CD4-positive, alpha-beta T cell treated with Interleukin-15 for 1 hour (primary cell): ENCODE measurements around the gene RNF212.
"Not testable (repeated sequence)": the region's sequence is repeated elsewhere in the genome, so short reads cannot be mapped to it uniquely, and the experiment has no call there.

ENCODE experiments used
- DNase-seq: peaks from one replicate; pipeline ENCODE4 v3.0.0-alpha.2; 2020

Gene RNF212, protein sequence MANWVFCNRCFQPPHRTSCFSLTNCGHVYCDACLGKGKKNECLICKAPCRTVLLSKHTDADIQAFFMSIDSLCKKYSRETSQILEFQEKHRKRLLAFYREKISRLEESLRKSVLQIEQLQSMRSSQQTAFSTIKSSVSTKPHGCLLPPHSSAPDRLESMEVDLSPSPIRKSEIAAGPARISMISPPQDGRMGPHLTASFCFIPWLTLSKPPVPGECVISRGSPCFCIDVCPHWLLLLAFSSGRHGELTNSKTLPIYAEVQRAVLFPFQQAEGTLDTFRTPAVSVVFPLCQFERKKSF

GRCh38 chr4:1113311-1114009, at the start of gene RNF212:
Gene RNF212 (minus strand): TSS chr4:1113564. CDS start chr4:1113464, 100 bp downstream.
- peak; percentile 44 for DNase-seq

- DNase-seq: no peak
Observed at GRCh38 chr4:1160351-1160750, 47.0 kb upstream of the RNF212 start.

- DNase-seq: no peak
Observed at GRCh38 chr4:1156069-1156468, 42.7 kb upstream of the RNF212 start.

DNA sequence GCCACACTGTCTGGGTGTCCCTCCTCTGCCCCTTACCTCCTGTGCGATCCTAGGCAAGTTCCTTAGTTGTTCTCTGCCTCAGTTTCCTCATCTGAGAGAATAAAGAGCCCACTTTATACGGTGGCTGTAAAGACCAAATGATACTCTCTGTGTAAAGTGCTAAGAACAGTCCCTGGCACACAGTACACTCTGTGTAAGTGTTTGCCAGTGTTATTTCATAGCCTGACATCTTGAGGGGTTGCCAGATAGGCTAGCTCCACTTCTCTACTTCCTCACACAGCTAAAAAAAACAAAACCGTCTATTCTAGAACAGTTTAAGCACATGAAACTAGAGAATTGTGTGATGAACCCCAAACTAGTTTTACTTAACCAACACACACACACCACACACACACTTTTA, 42.0 kb upstream of the RNF212 start:
- DNase-seq: no peak

DNA sequence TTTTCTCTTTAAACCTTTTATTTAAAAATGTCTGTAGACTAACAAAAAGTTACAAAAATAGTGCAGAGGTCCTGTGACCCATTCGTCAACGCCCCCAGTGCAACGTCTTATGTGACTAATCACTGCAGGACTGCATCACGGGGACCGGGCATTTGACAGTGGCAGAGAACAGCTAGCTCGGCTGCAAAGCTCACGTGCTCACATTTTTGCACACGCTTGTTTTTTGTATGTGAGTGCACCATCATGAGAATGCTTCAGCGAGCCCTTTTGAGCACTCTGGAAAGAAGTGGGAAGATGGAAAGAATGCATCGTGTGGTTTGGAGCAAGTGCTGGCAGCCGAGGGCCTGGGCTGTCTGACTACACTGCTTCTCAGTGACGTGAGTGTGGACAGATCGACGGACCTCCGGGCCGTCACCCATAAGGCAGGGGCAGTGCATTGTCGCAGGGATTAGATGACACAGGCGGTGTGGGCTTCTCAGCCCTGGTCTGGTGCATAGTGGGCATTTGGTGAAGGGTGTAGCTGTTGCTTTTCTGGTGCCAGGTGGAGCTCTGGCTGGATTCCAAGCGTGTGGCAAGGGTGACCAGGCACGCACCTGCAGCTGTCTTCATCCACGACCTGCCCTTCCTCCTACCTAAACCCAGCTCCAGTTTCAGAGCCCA, 41.3 kb upstream of the RNF212 start:
- no peak for DNase-seq

GRCh38 chr4:1154126-1154522, 40.8 kb upstream of the RNF212 start:
- no peak for DNase-seq

DNA sequence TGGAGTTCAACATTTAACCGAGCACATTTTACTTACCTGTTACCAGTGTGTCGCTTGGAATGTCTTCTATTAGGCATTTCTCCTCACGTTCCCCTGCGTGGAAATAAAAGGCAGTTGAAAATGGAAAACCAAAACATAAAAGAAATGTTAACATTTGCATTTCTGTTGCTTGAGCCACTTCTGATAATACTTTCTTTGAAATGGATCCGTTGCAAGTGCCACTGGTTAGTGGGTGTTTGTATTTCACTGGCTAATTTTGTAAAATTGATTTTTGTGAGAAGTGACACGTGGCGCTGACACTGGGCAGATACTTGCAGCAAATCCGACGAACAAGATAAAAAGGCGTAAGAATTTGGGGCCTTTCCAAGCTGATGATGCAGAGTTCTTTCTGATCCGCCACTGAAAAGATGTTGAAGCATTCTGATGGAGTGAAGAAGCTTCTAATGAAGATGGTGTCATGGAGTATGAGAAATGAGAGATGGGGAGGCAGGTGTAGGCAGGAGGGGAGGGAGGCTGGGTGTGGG, 40.3 kb upstream of the RNF212 start:
- DNase-seq: no peak

DNA sequence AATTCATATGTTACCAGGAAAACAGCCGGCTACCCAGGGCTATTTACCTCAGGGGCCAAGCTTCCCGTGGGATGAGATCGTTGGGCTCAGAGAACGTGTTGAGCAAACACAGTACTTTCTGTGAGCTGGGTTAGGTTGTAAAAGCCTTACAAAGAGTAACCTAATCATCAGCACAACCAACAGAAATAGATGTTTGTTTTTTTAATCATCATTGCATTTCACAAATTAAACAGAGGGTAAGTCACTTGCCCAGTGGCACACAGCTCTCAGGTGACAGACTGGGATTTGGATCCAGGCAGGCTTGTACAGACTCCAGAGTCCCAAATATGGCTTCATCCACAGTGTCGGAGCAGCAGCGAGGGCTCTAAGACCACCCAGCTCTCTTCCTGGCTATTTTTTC, 38.9 kb upstream of the RNF212 start:
- no peak for DNase-seq

DNA sequence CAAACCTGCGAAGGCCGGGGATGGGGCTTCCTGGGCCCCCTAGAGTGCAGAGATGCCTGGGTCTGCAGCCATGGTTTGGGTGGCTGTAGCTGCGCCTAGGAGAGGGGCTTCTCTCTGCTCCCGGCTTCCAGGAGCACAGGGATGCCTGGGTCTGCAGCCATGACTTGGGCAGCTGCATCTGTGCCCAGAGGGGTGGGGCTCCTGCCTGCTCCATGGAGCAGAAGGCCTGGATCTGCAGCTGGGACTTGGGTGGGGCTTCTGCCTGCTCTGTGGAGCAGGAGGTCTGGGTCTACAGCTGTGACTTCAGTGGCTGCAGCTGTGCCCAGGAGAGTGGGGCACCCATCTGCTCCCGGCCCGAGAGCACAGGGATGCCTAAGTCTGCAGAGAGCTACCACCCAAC, 38.2 kb upstream of the RNF212 start:
- no peak for DNase-seq

GRCh38 chr4:1150875-1151274, 37.5 kb upstream of the RNF212 start:
- no peak for DNase-seq

DNA sequence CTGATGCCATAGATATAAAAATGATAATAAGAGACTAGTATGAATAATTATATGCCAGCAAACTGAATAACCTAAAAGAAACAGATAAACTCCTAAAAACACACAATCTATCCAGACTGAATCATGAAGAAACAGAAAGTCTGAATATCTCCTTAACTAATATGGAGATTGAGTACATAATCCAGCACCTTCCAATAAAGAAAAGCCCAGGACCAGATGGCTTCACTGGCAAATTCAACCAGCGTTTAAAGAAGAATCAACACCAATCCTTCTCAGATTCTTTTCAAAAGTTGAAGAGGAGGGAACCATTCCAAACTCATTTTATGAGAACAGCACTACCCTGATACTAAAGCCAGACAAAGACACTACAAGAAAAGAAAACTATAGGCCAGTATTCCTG, 26.5 kb upstream of the RNF212 start:
- no peak for DNase-seq

DNA sequence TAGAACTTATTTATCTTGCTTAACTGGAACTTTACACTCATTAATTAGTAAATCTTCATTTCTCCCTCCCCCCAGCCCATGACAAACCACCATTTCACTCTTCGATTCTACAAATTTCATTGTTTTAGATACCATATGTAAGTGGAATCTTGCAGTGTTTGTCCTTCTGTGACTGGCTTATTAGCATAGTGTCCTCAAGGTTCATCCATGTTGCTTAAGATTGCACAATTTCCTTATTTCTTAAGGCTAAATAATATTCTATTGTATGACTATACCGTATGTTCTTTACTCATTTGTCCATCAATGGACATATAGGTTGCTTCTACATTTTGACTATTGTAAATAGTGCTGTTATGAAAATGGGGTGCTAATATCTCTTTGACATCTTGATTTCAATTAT, 24.5 kb upstream of the RNF212 start:
- DNase-seq: no peak

- no peak for DNase-seq
Observed at GRCh38 chr4:1137063-1137776, 23.9 kb upstream of the RNF212 start.

- DNase-seq: no peak
Observed at GRCh38 chr4:1136048-1136447, 22.7 kb upstream of the RNF212 start.

DNA sequence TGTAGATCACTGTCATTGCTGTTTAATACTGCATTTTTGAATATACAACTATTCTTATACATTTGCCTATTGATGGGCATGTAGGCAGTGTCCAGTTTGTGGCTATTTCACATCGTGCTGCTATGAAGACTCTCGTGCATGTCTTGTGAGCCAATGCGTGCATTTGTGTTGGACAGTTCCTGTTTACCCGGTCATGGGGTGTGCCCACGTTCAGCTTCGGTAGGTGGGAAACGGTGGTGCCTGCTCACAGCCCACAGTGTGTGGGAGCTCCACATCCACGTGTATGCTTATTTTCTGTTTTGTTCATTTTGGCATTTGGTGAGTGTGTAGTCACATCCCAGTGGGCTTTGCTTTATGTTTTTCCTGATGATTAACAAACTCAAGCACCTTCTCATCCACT, 19.7 kb upstream of the RNF212 start:
- no peak for DNase-seq

DNA sequence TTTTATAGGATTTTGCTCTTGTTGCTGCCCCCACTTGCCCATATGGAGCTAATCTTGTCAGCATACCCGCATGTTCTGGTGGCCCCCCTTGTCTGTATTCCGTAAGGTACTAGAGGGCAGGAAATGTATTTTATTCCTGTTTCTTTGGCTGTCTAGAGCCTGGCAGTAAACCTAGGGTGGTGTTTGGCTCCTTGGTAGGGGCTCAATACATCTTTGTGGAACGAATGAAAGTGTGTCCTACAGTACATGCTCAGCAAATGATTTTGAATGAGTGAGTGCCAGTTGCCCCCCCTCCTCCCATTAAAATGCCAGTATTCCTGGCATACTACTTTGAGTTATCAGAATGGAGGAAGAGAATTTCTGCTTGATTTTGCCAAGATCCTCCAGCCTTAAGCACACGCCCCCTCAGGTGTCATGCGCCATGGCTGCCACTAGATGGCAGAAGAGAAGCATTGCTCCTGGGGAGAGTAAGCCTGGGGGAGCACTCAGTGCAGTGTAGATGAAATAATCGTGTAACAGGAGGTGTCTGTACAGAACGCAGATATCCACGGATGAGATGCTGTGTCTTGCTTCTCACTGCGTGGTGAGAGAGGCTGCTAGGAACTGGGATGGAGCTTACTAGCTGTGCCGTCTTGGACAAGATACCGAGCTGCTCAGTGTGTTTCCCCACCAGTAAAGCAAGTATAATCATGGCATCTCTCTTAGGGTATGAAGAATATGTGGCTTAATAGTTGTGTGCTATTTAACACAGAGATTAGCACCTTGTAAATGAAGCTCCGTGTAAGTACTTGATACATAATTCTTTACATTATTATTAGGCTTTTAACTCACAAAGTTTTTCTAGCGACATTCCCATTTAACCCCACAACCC, 17.2 kb upstream of the RNF212 start:
- DNase-seq: peak; percentile 75

GRCh38 chr4:1126506-1126905, 13.1 kb upstream of the RNF212 start:
- no peak for DNase-seq

- DNase-seq: not testable (repeated sequence)
Observed at GRCh38 chr4:1125466-1125865, 12.1 kb upstream of the RNF212 start.

DNA sequence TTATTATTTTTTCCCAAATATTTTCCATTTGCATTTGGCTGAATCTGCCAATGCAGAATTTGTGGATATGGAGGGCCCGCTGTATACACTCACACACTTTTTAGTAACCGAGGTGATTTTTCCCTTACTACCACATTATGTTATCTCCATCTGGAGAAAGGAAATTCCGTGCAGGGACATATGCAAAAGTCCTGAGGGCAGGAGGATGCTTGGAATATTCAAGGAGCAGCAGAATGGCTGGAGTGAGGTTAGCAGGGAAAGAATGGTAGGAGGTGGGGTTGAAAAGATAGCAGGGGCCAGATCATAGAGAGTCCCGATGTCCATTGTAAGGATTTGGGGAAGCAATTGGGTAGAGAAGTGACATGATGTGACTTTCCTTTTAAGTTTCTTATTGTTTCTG, 11.5 kb upstream of the RNF212 start:
- DNase-seq: no peak

DNA sequence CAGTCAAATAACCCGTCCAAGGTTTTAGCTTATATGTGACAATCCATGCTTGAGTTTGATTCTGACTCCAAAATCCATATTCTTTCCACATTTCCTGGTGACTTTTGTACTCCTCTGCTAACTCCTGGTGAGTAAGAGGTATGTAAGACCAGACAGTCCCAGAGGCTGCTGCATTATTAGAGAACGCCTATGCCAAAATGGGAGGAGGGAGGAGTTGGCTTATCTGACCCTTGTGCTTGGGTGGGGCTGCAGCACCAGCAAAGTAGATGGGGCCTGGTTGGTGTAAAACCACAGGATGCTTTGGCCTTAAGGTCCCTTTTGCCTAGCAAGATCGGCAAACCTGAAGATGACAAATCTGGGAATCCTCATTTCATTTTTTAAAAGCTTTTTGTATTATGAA, 9.1 kb upstream of the RNF212 start:
- no peak for DNase-seq

- no peak for DNase-seq
Observed at GRCh38 chr4:1116838-1117237, 3.5 kb upstream of the RNF212 start.
